ENCODE measurements around the gene MAPKBP1.

GRCh38 chr15:41860049-41860828 lies 86.0 kb downstream of the MAPKBP1 start:
- no peak for TF ChIP-seq GATA2 (IDR thresholded peaks at IDR 0.05; ENCODE audit: low read depth, low read length)
- TF ChIP-seq GATA3 (IDR thresholded peaks at IDR 0.05; ENCODE audit: low read depth, low read length), result no peak

Measured in SH-SY5Y (cell line).